ENCODE results near the gene RNF187.
"Not testable (repeated sequence)": the region's sequence is repeated elsewhere in the genome, so short reads cannot be mapped to it uniquely, and the experiment has no call there.

RNF187 gene

GRCh38 chr1:228460821-228461220 lies 26.4 kb upstream of the RNF187 start:
- DNase-seq = no peak

GRCh38 chr1:228462560-228462959 lies 24.6 kb upstream of the RNF187 start:
- no peak for DNase-seq

GRCh38 chr1:228463009-228463558 lies 24.1 kb upstream of the RNF187 start:
- no peak for DNase-seq

GRCh38 chr1:228463559-228464455 lies 23.4 kb upstream of the RNF187 start:
- peak; percentile 83 for DNase-seq

- peak; percentile 91 for DNase-seq
Observed at GRCh38 chr1:228464487-228464983, 22.6 kb upstream of the RNF187 start.

- no peak for DNase-seq
Observed at GRCh38 chr1:228465141-228465540, 22.0 kb upstream of the RNF187 start.

- DNase-seq = peak; percentile 44
Observed at GRCh38 chr1:228465571-228466146, 21.5 kb upstream of the RNF187 start.

- not testable (repeated sequence) for DNase-seq
Observed at GRCh38 chr1:228468188-228468587, 19.0 kb upstream of the RNF187 start.

GRCh38 chr1:228469413-228470162 lies 17.6 kb upstream of the RNF187 start:
- DNase-seq = no peak

GRCh38 chr1:228471154-228471761 lies 15.9 kb upstream of the RNF187 start:
- no peak for DNase-seq

GRCh38 chr1:228471762-228472398 lies 15.3 kb upstream of the RNF187 start:
- no peak for DNase-seq

GRCh38 chr1:228472655-228473054 lies 14.5 kb upstream of the RNF187 start:
- no peak for DNase-seq

- no peak for DNase-seq
Observed at GRCh38 chr1:228474507-228474906, 12.7 kb upstream of the RNF187 start.

- no peak for DNase-seq
Observed at GRCh38 chr1:228475812-228476211, 11.4 kb upstream of the RNF187 start.

- no peak for DNase-seq
Observed at GRCh38 chr1:228477263-228477662, 9.9 kb upstream of the RNF187 start.

GRCh38 chr1:228478326-228478725 lies 8.9 kb upstream of the RNF187 start:
- no peak for DNase-seq

- no peak for DNase-seq
Observed at GRCh38 chr1:228478912-228479711, 8.1 kb upstream of the RNF187 start.

GRCh38 chr1:228483789-228484188 lies 3.4 kb upstream of the RNF187 start:
- DNase-seq = no peak

- peak; percentile 78 for DNase-seq
Observed at GRCh38 chr1:228486596-228487335, 416 bp upstream of the RNF187 start.

GRCh38 chr1:228488125-228488817 lies 1.1 kb downstream of the RNF187 start:
- DNase-seq = no peak
